Panc1 (cell line): ENCODE results near the gene KCNC3.
"Not testable (repeated sequence)": the region's sequence is repeated elsewhere in the genome, so short reads cannot be mapped to it uniquely, and the experiment has no call there.

Experiments
- CTCF ChIP-seq: fragments of 450-650 bp; IDR thresholded peaks from 2 replicates; pipeline ENCODE4 v1.5.1; 2017; ENCODE audit warnings: mild to moderate bottlenecking
- POLR2AphosphoS5 ChIP-seq: IDR thresholded peaks from 2 replicates; pipeline ENCODE4 v1.6.1; 2012; ENCODE audit warnings: mild to moderate bottlenecking, low read depth, low read length, moderate library complexity
- REST ChIP-seq, 2 experiments: IDR thresholded peaks; 2 replicates each; pipeline ENCODE4 v1.6.1; 2011 to 2012; ENCODE audit warnings: low read depth in 2 of 2, control low read depth in 1 of 2, low read length in 1 of 2, mild to moderate bottlenecking in 1 of 2, moderate library complexity in 1 of 2; ENCODE audit not compliant: insufficient read depth in 1 of 2
- SIN3A ChIP-seq: IDR thresholded peaks from 2 replicates; pipeline ENCODE4 v1.6.1; 2012; ENCODE audit warnings: low read depth, mild to moderate bottlenecking, low read length, moderate library complexity, borderline replicate concordance; ENCODE audit not compliant: insufficient read depth

- not testable (repeated sequence) for TF ChIP-seq CTCF; REST (IDR thresholded peaks at IDR 0.05; ENCODE audit: insufficient read depth in 1 of 2, low read depth in 2 of 2, low read length in 1 of 2); POLR2AphosphoS5; SIN3A
These were observed 733 bp upstream of the KCNC3 start for GRCh38 chr19:50329926-50330294.
